ENCODE measurements around the gene RIC1.

GRCh38 chr9:5671711-5672353, 42.9 kb downstream of the RIC1 start:
- TF ChIP-seq CTCF (conservative IDR thresholded peaks at IDR 0.05; ENCODE audit: low read length) (no peak), EZH2phosphoT487 (IDR thresholded peaks at IDR 0.05; ENCODE audit: borderline replicate concordance) (no peak)

Data from Loucy (cell line).